Measurements from ENCODE around the gene ADPRHL1.

The ADPRHL1 gene

DNA sequence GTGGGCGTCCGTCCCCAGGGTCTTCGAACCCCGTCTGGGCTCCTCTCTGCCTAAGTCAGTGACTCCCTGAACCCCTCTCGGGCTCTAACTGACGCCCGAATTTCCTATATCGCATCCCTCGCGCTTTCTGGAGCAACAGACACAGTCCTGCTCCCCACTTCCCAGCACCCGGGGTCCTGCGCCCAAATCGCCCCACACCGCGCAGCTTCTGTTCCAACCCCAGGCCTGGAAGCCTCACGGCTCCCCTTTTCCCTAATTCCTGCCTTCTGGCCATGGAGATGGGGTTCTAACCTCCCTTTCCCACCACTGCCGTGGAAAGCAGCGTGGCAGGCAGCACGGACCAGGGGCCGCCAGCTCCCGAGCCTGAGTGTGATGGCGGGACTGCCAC, 87.7 kb downstream of the ADPRHL1 start:
- no peak for DNase-seq

DNA sequence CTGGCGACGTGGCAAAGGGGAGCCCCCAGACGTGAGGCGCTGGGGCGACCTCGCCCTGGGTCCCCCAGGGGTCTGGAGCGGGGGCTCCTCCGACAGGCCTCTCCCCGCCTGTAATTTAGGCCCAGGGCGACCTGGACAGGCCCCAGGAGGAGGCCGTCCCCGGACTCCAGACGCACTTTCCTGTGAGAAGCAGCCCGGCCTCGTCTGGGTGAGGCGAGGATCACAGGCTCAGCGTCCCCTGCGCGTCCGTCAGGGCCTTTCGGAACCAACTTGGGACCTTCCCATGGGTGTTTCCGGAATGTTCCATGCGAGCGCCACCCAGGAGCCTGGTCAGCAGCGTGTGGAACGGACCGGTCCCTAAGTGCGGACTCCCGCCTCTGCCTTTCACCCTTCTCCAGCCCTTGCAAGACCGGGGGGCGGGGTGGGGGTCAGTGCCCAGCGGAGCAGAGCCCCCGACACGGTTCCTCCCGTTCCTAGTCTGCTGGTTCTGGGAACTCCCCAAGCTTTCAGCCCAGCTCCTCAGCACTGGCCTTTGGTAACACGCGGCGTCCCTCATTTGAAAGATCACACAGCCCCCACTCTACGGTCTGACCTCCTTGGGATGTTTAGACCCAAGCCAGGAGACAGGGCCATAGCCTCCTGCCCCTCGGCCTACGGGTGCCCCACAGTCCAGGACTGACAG, 88.2 kb downstream of the ADPRHL1 start:
- DNase-seq = no peak

DNA sequence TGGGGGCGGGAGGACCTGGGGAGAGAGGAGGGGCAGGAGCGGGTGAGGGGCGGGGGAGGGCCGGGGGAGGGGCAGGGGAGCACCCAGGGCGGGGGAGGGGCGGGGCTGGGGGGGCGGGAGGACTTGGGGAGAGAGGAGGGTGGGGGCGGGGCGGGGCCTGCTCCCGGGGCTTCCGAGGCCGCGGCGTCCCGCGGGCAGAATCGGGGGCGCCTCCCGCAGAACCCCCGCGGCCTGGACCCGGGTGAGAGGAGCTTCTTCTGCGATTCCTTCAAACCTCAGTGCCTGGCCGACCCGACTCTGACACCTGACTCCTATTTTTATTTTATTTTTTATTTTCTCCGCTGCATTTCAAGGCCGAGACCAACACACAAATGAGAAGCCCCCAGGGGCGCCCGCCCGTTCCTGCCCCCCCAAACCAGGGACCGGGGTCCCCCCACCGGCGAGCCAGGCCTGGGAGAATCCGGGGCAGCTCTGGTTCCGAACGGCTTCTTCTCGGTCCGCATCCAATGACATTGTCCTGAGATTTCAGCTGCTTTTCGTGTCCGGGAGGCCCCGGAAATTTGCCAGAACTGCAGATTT, 88.9 kb downstream of the ADPRHL1 start:
- no peak for DNase-seq

DNA sequence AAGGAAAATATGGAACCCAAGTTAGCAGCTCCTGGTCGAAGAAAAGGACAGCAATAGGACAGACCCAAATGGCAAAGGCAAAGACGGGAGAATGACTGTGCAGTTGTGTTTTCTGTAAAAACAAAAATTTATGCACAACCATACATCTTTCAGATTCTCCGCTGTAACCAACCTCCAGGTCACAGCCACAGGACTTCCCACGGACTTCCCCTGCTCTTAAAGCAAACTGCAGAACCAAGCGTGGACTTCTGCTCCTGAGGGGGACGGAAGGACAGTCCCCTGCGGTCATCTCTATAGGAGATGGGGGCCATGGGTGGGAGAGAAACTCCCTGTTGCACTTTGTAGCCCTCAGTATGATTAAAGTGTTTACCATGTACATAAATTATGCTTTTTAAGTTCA, 91.9 kb downstream of the ADPRHL1 start:
- no peak for DNase-seq

DNA sequence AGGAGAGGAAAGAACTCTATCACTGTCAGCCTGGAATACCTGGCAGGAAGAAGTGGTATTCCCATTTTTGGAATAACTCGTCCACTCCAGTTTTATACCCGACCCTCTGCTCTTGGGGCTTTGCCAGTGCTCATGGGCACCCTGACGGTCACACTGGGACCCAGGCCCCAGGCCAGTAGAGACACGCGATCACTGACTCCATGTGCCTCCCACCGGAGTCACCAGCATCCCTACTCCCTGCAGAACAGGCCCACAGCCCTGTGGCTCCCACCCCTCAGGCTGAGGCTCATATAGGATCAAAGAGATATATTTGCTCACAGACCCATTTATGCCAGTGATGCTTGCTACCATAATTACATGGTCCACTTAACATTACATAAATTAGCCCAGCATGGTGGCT, 92.8 kb downstream of the ADPRHL1 start:
- no peak for DNase-seq

DNA sequence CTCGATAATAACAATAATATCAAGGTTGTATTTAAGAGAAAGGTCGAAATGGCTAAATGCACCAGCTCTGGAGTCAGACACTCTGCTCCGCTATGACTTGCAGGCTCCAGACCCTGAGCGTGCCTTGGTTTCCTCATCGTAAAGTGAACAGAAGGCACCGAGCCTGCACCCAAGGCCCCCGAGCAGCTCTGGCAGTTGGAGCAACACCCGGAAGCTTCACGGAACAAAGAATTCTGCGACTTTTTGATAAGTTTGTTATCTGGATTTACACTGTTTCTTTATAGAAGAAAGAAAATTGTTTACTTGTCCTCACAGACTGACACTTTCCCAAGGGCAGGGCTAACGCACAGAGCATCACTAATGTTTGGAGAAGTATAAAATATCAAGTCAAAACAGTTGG, 93.7 kb downstream of the ADPRHL1 start:
- no peak for DNase-seq

DNA sequence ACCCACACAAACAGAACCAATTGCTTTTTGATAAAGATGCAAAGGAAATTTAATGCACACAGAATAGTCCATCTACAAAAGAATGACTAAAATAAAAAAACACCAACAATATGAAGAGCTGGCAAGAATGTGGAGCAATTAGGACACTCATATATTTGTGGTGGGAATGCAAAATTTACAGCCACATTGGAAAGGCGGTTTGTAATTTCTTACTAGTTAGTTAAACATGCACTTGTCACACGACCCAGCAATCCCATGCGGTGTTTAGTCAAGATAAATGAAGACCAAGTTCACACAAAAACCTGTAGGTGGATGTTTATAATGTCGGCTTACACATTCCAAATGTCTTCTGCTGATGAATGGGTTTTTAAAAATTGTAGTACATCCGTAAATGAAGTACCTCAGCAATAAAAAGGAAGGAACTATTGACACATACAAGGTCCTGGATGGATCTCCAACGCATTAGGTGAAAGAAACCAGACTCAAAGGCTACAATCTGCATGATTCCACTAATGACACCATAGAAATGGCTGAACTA, 94.6 kb downstream of the ADPRHL1 start:
- DNase-seq = no peak

DNA sequence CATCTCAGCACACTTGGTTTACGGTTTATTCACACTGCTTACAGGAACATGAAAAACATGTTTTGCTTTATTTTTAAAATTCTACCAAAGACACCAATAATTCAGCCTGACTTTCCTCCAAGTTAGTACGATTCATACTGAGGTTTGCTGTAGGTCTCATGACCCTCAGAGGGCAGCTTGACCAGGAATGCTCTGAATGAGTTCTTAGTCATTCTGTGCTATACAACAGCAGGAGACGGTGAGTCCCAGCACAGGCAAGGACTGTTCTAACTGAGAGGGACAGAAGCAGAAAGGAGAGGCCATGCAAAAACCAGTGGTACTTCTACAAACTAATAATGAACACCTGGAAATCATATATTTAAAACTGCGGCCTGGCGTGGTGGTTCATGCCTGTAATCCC, 95.8 kb downstream of the ADPRHL1 start:
- no peak for DNase-seq

DNA sequence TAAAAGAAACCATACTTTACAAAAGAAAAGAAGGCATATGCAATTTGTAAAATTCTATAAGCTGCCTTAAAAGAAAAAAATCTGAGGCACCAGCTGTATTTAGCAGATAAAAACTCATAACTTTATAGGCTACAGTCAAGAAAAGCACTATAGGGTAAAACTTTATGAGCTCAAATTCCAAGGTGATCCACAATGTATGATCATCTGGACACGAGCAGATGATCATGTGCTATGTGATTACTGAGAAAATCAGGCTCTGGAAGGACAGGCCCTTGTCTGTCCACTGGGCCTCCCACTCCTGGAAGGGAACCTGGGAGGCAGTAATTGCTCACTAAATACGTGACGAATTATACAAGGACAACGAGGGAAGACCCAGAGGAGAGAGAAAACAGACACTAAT, 96.7 kb downstream of the ADPRHL1 start:
- DNase-seq = no peak

DNA sequence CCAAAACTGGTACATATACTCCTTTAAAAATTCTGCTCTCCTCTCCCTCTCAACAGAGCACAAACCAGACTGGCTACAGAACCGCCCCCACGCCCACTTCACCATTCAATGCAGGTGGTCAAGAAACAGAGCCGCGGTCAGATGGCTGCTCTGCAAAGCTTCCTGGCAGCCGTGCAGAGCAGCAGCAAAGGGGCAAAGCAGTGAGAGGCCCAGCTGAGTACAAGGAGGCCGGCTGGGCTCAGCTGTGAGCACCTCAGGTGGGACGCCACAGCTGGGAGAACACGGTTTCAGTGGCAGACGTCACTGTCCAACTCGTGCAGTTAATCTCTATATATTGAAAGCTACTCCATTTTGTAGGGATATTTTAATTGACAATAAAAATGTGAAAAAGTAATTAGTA, 97.7 kb downstream of the ADPRHL1 start:
- DNase-seq = no peak

DNA sequence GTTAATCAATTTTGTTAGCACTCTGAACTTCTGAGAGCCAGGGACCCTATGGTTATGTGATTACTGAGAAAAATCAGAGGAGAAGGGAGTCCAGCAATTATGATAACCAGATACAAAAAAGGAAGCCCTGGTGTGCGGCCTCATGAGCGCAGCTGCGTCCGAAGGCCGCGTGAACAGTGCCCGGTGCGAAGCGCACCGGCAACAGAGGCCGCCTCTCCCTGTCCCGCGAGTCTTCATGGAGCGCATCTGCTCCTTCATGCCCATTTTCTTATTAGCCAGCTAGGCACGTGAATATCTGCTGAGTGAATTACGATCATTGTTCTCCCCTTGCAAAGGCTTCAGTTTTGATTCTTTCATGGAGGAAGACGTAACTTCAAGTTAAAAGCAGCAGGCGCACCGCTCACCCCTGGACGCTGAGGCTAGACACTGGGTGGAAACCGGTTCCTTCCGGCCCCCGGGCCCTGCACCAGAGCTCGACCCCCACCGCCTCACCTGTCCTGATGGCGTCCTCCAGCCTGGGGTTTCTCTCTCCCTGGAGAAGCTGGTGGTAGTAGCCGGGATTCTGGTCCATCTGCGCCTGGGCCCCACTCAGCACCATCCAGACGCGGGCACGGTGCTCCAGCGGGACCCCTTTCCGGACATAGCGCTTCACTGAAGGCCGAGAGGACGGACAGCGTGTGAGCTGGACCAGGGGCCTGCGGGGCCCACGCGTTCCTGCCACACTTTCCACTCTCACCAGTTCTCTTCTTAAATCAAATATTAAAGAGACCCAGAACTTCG, 98.3 kb downstream of the ADPRHL1 start:
- DNase-seq = no peak

DNA sequence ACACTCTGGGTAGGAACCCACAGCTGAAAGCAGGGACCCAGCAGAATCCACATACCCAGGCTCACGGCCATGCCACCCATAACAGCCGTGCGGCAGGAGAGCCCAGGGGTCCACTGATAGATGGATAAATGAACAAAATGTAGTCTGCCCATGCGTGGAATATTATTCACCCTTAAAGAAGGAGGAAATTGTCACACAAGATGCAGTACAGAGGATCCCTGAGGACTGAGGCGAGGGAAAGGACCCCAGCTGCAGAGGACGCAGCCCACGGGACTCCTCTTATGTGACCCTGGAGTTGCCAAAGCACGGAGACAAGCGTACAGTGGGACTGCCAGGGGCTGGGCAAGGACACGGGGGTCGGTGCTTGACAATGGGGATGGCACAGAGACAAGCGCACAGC, 100.0 kb downstream of the ADPRHL1 start:
- DNase-seq = no peak

DNA sequence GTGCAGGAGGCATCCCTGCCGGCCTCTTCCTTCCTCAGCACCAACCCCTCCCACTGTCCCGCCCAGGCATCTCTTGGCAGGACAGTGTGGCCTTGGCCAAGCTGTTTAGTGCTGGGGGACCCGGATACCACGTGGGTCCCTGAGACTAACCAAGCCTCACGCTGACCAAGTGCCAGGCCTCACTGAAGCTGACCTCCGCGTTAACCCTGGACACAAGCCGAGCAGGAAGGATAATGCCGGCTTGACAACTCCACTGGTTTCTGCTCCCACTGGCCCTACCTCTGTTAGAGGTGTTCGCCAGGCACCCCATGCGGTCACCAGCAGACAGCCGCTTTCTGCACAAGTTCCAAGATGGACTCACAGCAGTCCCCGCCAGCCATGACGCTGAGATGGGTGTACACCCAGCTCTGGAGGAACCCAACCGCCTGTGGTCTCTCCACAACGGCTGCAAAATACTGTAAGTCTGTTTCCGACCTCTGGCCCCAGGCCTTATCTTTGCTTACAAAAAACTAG, 101.7 kb downstream of the ADPRHL1 start:
- DNase-seq = no peak

DNA sequence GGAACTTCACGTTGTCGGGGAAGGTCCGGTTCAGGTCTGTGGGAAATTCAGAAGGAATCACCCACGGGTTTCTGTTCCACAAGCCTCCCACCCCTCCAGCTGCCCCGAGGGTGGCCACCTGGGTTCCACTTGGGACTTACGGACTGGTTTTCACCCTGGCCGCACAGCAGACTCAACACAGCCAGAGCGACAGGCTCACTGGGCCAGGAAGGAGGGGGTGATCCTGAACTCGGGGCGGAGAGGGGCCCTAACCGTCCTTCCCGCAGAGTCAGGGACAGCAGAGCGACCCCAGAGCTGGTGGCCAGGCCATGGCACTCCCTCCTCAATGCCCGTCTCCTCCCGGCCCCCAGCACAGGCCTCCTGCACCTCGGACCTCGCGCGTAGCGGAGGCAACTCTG, 102.4 kb downstream of the ADPRHL1 start:
- no peak for DNase-seq

DNA sequence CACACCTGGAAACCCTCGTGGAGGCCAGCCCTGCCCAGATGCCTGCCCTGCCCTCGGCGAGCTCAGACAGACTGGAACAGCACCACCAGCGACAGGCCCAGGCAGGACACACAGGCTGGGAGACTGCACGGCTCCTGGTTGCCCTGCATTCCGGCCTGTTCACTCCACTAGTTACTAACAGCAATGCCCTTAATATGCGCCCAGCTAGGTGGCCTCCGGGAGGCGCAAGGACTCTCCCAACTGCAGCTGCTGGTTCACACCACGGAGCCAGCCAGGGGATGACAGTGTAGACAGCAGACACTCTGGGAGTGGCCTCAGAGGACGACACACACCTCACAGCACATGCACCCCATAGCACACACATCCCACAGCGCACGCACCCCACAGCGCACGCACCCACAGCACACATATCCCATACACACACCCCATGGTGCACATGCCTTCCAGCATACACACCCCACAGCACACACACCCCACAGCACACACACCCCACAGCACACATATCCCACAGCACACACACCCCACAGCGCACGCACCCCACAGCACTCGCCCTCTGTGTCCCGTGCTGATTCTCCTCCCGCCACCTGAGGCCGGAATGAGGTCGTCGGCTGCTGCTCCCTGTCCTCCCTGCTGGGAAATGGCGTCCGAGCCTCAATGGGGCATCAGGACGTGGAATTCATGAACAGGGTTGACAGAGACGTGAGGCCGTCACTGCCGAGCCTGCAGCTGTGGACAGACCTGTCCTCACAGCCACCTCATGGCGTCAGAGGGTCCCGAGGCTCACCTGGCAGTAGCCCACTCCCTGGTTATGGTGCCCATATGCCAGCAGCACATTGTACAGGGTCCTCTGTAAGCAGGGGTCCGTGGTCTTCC, 103.0 kb downstream of the ADPRHL1 start:
- no peak for DNase-seq
